GM19238 (cell line): ENCODE data around the gene KREMEN2.
"Not testable (repeated sequence)": the region's sequence is repeated elsewhere in the genome, so short reads cannot be mapped to it uniquely, and the experiment has no call there.

Experiments
- DNase-seq: peaks from one replicate; pipeline ENCODE4 v3.0.0; 2011; ENCODE audit warnings: low spot score; ENCODE audit not compliant: insufficient read length

The KREMEN2 gene

GRCh38 chr16:2938206-2938605 is 25.9 kb upstream of the KREMEN2 start:
- no peak for DNase-seq

DNA sequence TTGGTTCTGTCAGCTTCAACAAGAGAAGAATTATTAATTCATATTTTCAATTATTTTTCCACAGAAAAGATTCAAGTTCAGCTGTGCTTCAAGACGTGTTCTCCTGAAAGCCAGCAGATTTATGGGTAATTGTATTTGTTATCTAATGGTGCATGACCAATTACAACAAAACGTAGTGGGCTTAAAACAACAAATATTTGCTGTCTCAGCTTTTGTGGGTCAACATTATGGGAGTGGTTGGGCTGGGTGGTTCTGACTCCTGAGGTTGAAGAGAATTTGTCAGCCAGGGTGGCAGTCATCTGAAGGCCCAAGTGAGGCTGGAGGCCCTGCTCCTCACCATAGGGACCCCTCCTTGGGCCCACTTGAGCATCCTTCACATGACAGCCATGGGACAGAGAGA is 24.1 kb upstream of the KREMEN2 start:
- no peak for DNase-seq

DNA sequence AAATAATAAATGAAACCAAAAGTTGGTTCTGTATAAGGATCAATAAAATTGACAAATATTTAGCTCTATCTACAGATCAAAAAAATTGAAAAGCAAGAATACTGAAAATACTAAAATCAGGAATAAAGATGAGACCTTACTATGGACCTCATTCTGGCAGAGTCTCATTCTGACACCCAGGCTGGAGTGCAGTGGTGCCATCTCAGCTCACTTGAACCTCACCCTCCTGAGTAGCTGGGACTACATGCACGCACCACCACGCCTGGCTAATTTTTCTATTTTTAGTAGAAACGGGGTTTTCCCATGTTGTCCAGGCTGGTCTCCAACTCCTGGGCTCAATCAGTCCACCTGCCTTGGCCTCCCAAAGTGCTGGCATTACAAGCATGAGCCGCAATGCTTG is 22.0 kb upstream of the KREMEN2 start:
- no peak for DNase-seq

- not testable (repeated sequence) for DNase-seq
These were observed 20.4 kb upstream of the KREMEN2 start for GRCh38 chr16:2943716-2944115.

DNA sequence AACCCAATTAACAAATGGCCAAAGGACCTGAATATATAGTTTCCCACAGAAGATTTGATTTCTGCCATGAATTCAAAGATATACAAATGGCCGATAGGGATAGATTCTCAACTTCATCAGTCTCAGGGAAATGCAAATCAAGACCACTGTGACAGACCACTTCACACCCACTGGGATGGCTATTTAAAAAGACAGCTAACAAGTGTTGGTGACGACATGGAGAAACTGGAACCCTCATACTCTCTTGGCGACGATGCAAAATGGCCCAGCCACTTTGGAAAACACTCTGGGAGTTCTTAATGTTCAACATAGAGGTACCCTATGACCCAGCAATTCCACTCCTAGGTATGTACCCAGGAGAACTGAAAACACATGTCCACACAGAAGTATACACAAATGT is 17.4 kb upstream of the KREMEN2 start:
- no peak for DNase-seq

DNA sequence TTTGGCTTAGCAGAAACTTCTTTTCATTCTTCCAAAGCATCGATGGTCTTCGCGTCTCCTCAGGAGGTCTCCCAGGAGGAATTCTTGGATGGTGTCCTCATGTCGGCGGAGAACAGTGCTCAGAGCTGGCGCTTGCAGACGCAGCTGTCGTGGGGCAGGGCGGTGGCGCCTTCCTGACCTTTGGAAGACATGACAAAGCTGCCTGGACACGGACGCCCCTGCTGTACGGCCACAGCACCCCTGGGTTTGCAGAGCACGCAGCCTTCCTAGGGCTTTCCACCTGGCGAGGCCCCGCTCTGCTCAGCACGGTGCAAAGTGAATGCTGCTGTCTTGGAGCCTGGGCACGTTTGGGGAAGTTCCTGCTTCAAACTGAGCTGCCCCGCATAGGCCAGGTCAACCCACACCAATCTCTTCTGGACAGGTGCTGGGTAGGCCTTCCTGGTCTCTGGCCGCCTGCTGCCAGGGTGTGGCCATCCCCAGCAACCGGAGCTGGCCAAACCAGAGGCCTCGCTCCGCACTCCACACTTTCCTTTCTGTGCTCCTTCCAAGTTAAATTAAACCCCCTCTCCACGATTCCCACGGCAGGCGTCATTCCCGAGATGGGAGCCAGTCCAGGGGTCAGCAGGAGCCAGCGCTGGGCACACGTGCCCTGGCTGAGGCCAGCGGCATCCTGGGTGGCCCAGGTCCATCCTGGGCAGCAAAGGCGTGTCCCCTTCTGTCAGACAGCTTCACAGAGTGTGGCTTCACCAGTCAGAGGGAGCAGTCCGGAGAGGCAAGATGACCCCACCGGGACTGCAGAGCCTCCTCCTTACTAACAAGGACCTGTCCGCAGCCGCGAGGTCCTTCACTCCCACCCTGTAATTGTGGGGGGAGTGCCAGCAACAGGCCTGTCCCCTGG is 15.0 kb upstream of the KREMEN2 start:
- DNase-seq = no peak

- DNase-seq = no peak
These were observed 14.2 kb upstream of the KREMEN2 start for GRCh38 chr16:2949705-2950352.

DNA sequence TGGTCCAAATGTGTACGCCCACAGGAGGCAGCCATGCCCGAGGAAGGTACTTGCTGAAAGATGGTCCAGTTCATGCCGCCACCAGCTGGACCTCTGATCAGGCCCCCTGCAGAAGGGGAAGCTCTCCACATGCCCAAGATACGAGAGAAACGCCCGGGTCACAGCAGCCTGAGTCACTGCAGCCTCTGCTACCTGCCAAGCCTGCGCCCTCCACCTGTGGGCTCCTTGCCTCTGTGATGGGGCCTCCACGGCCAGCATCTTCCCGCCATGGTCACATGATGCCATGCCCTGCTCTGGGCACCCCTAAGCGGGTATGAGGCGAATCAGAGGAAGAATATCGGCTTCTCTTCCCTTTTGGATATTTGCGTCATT is 13.7 kb upstream of the KREMEN2 start:
- DNase-seq = no peak

DNA sequence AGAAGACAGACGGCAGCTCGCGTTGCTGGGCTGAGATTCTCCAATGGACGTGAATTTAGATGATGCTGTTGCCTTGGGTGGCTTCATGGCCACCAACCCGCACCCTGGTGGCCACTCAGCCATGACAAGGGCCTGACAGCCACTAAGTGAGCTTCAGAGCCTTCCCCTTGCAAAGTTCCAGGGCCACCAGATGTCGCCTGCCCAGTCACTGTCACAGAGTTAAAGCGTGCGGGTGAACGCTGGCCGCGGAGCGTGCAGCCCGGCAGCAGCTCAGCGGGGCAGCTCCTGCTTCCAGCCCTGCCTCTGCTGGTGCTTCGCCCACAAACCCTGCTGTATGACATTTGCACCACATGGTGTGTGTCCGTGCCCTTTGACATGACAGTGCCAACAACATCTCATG is 13.3 kb upstream of the KREMEN2 start:
- DNase-seq = no peak

DNA sequence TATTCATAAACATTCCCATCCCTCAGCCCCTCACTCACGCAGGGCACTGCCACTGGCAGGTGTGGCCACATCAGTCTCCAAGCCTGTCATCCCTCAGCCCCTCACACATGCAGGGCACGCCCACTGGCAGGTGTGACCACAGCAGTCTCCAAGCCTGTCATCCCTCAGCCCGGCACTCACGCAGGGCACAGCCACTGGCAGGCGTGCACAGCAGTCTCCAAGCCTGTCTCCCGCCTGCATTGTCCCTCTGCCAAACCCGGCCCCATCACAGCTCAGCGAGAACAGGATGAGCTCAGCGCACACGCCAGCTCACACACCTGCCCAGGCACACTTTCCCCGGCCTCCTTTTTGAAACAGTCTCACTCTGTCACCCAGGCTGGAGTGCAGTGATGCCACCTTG is 11.4 kb upstream of the KREMEN2 start:
- no peak for DNase-seq

- no peak for DNase-seq
These were observed 10.1 kb upstream of the KREMEN2 start for GRCh38 chr16:2953706-2954627.

GRCh38 chr16:2954656-2955381 is 9.3 kb upstream of the KREMEN2 start:
- DNase-seq = no peak

DNA sequence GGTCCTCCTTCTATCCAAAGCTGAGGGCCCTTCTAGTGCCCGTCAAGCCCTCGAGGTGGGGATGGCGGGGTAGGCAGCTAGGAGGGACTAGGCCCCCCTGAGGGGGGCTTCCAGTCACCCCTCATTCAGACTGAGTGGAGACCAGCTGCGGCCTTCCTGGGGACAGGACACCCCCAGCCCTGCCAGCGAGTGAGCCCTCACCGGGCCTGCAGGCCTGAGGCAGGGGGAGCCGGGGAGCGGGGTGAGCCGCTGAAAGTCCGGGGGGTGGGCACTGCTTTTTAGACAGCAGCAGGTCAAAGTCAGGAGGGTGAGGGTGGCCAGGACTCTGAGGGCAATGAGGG is 8.7 kb upstream of the KREMEN2 start:
- no peak for DNase-seq

DNA sequence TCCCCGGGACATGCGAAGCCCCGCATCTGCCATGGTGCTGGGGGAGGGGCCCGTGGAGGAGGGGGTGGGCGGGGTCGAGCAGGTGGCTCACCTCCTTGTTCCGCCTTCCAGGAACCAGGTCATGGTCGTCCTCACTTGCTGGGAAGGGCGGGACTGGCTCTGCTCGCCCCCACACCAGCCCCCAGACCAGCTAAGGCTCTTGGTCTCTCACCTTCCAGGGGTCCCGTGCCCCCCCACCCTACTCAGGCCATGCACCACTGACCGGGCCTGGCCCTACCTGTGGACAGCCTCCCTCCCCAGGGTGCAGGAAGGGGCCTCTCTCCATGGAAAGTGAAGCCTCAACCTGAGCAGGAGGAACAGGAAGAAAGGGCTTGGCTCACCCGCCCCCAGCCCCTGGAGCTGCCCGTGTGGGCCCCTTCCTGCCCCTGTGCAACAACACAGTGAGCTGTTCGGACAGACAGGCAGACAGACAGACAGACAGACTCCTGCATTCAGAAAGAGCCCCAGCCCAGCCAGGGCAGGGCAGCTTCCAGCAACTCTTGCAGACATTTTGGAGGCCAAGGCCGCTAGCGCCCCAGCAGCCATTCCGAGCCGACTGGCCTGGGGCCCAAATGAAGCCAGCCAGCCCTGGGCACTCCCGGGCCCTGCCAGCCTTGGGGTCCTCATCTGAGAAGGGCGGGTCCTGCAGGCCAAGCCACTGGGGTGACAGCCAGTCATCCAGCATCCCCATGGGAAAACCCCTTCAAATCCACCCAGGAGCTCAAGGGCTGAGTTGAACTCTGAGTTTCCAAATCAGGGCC is 8.1 kb upstream of the KREMEN2 start:
- DNase-seq = no peak

DNA sequence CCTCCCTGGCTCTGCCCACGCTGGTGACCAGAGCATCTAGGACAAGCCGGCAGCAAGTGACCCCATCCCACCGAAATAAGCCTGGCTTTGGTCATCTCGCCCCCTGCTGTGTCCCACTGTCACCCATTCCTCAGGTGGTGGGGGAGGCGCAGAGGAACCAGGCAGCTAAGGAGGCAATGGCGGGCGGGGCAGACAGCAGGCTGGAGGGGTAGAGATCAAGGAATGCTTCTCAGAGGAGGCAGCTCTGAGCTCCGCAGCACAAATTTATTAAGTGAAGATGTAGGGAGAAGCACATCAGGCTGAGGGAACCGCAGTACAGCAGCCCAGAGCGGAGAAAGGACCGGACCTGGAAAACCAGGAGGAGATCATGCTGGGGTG is 7.5 kb upstream of the KREMEN2 start:
- no peak for DNase-seq

DNA sequence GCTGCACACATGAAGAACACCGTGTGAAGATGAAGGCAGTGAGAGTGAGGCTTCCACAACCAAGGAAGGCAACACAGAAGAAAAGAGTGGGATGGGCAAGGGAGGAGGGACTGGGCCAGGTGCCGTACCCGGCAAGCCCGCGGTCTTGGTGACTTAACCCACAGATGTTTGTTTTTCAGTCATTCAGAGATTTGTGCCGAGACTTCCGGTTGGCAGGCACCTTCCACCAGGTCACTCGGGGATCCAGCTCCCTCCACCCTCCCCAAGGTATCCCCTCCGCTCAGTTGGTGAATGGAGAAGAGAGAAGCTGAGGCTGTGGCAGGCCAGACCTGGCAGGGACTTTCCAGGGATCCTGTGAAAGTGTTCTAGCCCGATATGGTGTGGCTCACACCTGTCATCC is 4.9 kb upstream of the KREMEN2 start:
- no peak for DNase-seq

DNA sequence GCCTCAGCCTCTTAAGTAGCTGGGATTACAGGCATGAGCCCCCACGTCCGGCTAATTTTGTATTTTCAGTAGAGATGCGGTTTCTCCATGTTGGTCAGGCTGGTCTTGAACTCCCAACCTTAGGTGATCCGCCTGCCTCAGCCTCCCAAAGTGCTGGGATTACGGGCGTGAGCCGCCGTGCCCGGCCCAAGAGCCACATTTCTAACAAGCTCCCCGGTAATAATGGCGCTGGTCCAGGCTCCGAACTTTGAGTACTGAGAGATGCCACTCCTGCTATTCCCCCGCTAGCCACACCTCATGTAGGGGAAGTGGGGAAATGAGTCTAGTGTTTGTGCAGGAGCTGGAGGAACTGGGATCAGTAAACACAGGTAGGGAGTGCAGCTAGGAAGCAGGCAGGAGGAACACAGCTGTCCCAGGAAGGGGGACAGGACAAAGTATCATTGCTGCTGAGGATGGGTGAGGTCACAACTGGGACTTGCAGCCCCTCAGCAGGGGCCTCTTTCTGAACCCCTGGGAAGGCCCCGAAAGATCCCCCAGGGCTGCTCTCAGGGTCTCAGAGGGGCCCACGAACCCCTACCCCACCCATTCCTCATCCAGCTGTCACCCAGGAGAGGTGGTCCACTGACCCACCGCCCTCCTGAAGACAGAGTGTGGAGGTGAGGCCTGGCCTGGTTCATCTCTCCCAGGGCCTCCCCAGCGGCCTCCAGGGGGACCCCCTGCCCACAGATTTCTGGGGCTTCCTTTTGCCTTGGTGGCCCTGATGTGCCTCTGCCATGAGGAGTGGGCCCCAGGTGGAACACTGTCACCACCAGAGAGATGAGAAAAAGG is 3.7 kb upstream of the KREMEN2 start:
- no peak for DNase-seq

DNA sequence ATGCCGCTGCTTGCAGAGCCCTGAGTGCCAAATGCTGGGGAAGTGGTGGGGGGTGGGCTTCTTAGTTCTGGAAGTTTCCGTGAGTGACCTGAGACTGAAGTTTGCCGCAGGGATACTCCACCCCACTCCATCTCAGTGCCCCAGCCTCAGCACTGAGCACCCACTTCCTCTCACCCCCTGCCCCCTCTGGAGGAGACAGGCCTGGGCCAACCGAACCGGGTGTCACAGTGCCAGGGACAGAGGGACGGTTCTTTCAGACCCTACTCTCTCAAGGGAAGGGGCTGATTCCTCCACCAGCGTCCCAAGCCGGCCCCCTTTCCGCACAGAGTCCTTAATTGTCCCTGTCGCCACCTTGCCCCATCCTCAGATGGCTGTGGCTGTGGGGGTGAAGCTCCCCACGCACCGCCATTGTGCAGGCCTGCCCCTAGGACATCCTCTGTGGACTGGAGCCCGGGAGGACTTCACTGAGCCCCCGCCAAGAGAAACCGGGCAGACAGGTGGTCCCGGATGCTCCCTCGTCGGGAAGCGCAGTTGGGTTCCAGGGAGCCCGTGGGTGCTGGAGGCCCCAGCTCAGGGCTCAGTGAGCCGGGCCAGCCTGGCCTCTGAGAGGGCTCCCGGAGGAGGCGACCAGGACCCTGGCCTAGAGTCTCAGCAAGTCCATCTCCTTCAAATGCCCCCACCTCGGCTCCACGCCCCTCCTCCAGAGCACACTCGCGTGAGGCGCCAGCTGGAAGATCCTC is 1.6 kb upstream of the KREMEN2 start:
- no peak for DNase-seq
